IMR-90 (cell line): ENCODE data around the gene KRTAP10-1. TPM values are rescaled to one million over a fixed set of nuclear protein-coding genes. Genes with fewer than 3 reads are reported as not detected.

Source experiments
- ATAC-seq: fragments of 200-7000 bp; cut with Tn5 transposase; 2 replicates; pipeline ENCODE4 v1.9.1; 2020; ENCODE audit warnings: low read depth, mild to moderate bottlenecking, moderate library complexity
- BruUV-seq: library from RNA; stranded (reverse); fragments of 400-500 nt; replicated peaks from 2 replicates; lab custom pipeline; 2021; lab: Mats Ljungman, UMichigan
- CTCF ChIA-PET: fragments of 300-600 bp; formaldehyde crosslinking; extraction: SDS; loops from one replicate; lab custom pipeline; 2021; ENCODE audit warnings: antibody characterized with exemption; lab: Yijun Ruan, JAX
- POLR2A ChIA-PET: fragments of 300-600 bp; sonication (Branson Sonifier 250); formaldehyde crosslinking; loops from one replicate; lab custom pipeline; 2022; ENCODE audit warnings: antibody characterized with exemption; ENCODE audit not compliant: unreplicated experiment; lab: Charles Lee
- DNase-seq: peaks from one replicate; pipeline ENCODE4 v3.0.0; 2013
- H2AFZ ChIP-seq: replicated peaks from 2 replicates; pipeline ENCODE3; 2013; ENCODE audit warnings: low read length, mild to moderate bottlenecking; ENCODE audit not compliant: poor library complexity
- H2AK5ac ChIP-seq: 2 replicates; pipeline ENCODE4 v1.6.1; 2013; ENCODE audit warnings: low read depth, low read length, inconsistent platforms
- H2AK9ac ChIP-seq: replicated peaks from 2 replicates; pipeline ENCODE3; 2013; ENCODE audit warnings: mild to moderate bottlenecking, low read depth, low read length, moderate library complexity; ENCODE audit not compliant: poor library complexity
- H2BK120ac ChIP-seq: 2 replicates; pipeline ENCODE4 v1.6.1; 2013; ENCODE audit warnings: low read depth, low read length, inconsistent platforms
- H2BK15ac ChIP-seq: 3 replicates; pipeline ENCODE4 v1.6.1; 2013; ENCODE audit warnings: low read depth, low read length, inconsistent platforms
- H2BK20ac ChIP-seq: 2 replicates; pipeline ENCODE4 v1.6.1; 2013; ENCODE audit warnings: low read depth, mild to moderate bottlenecking, inconsistent platforms, low read length, moderate library complexity
- H2BK5ac ChIP-seq: 2 replicates; pipeline ENCODE4 v1.6.1; 2013; ENCODE audit warnings: mild to moderate bottlenecking, low read depth, low read length, inconsistent platforms; ENCODE audit not compliant: poor library complexity, severe bottlenecking
- H3K14ac ChIP-seq: replicated peaks from 2 replicates; pipeline ENCODE4 v1.6.1; 2013; ENCODE audit warnings: low read depth, low read length, inconsistent platforms
- H3K18ac ChIP-seq: 2 replicates; pipeline ENCODE4 v1.6.1; 2013; ENCODE audit warnings: low read depth, low read length, control low read depth
- H3K23ac ChIP-seq: 2 replicates; pipeline ENCODE4 v1.6.1; 2013; ENCODE audit warnings: low read depth, low read length, inconsistent platforms
- H3K27ac ChIP-seq: 2 replicates; pipeline ENCODE4 v1.5.1; 2013; ENCODE audit warnings: mild to moderate bottlenecking, control low read depth, low read length; ENCODE audit not compliant: insufficient read depth
- H3K27me3 ChIP-seq: 2 replicates; pipeline ENCODE4 v1.6.1; 2013; ENCODE audit warnings: low read length; ENCODE audit not compliant: control insufficient read depth, insufficient read depth
- H3K36me3 ChIP-seq: 2 replicates; pipeline ENCODE4 v1.6.1; 2013; ENCODE audit warnings: low read length, mixed read lengths; ENCODE audit not compliant: control insufficient read depth, insufficient read depth
- H3K4ac ChIP-seq: 2 replicates; pipeline ENCODE4 v1.6.1; 2013; ENCODE audit warnings: low read depth, low read length, inconsistent platforms
- H3K4me1 ChIP-seq: 2 replicates; pipeline ENCODE4 v1.6.1; 2013; ENCODE audit warnings: low read length, mixed read lengths; ENCODE audit not compliant: control insufficient read depth, insufficient read depth
- H3K4me2 ChIP-seq: 2 replicates; pipeline ENCODE4 v1.6.1; 2013; ENCODE audit warnings: low read depth, mild to moderate bottlenecking, control low read depth, low read length, moderate library complexity
- H3K4me3 ChIP-seq: 2 replicates; pipeline ENCODE4 v1.5.1; 2013; ENCODE audit warnings: low read depth, mild to moderate bottlenecking, control low read depth, low read length, moderate library complexity; ENCODE audit not compliant: insufficient read depth
- H3K56ac ChIP-seq: 2 replicates; pipeline ENCODE4 v1.6.1; 2013; ENCODE audit warnings: low read length, inconsistent platforms; ENCODE audit not compliant: insufficient read depth; ENCODE audit errors: extremely low read depth
- H3K79me1 ChIP-seq, 2 experiments: 2 replicates each; pipeline ENCODE4 v1.6.1; 2013; ENCODE audit warnings: low read length in 2 of 2, inconsistent platforms in 1 of 2, low read depth in 1 of 2
- H3K9ac ChIP-seq: 2 replicates; pipeline ENCODE4 v1.6.1; 2013; ENCODE audit warnings: low read depth, low read length, control low read depth
- H3K9me1 ChIP-seq: 2 replicates; pipeline ENCODE4 v1.6.1; 2013; ENCODE audit warnings: low read length, inconsistent platforms; ENCODE audit not compliant: insufficient read depth
- H3K9me3 ChIP-seq: 2 replicates; pipeline ENCODE4 v1.6.1; 2013; ENCODE audit warnings: low read length; ENCODE audit not compliant: control insufficient read depth, insufficient read depth
- H4K20me1 ChIP-seq: 2 replicates; pipeline ENCODE4 v1.6.1; 2013; ENCODE audit warnings: low read length, inconsistent platforms; ENCODE audit not compliant: insufficient read depth
- H4K5ac ChIP-seq: 2 replicates; pipeline ENCODE4 v1.6.1; 2013; ENCODE audit warnings: mild to moderate bottlenecking, low read depth, low read length, control low read depth
- H4K8ac ChIP-seq, 2 experiments: 2 replicates each; pipeline ENCODE4 v1.6.1; 2013; ENCODE audit warnings: low read depth in 2 of 2, low read length in 2 of 2, control low read depth in 1 of 2, inconsistent platforms in 1 of 2
- H4K91ac ChIP-seq: 2 replicates; pipeline ENCODE4 v1.6.1; 2013; ENCODE audit warnings: low read depth, low read length, inconsistent platforms; ENCODE audit not compliant: insufficient read depth
- BHLHE40 ChIP-seq: fragments of 150-350 bp; IDR thresholded peaks from 2 replicates; pipeline ENCODE4 v1.6.1; 2016; ENCODE audit warnings: mild to moderate bottlenecking, low read depth, low read length
- CEBPB ChIP-seq: IDR thresholded peaks from 2 replicates; pipeline ENCODE4 v1.6.1; 2012; ENCODE audit warnings: low read depth, low read length, improper control_type of control experiment
- MAFK ChIP-seq: IDR thresholded peaks from 2 replicates; pipeline ENCODE4 v1.6.1; 2012; ENCODE audit warnings: low read depth, low read length, improper control_type of control experiment
- MAZ ChIP-seq: IDR thresholded peaks from 2 replicates; pipeline ENCODE4 v1.6.1; 2012; ENCODE audit warnings: low read depth, mild to moderate bottlenecking, low read length, improper control_type of control experiment, moderate library complexity, borderline replicate concordance
- NFE2L2 ChIP-seq: fragments of 150-350 bp; IDR thresholded peaks from 2 replicates; pipeline ENCODE4 v1.6.1; 2016; ENCODE audit warnings: low read depth, mild to moderate bottlenecking, low read length
- POLR2A ChIP-seq: IDR thresholded peaks from 2 replicates; pipeline ENCODE4 v1.6.1; 2012; ENCODE audit warnings: mild to moderate bottlenecking, low read depth, low read length
- RAD21 ChIP-seq: IDR thresholded peaks from 2 replicates; pipeline ENCODE4 v1.6.1; 2012; ENCODE audit warnings: low read length, improper control_type of control experiment
- RCOR1 ChIP-seq: IDR thresholded peaks from 2 replicates; pipeline ENCODE4 v1.6.1; 2012; ENCODE audit warnings: mild to moderate bottlenecking, low read length, improper control_type of control experiment; ENCODE audit not compliant: insufficient replicate concordance
- RFX5 ChIP-seq: IDR thresholded peaks from 2 replicates; pipeline ENCODE4 v1.8.0; 2012; ENCODE audit warnings: low read depth, mild to moderate bottlenecking, low read length, moderate library complexity
- USF2 ChIP-seq: fragments of 150-350 bp; IDR thresholded peaks from 2 replicates; pipeline ENCODE4 v1.6.1; 2017; ENCODE audit warnings: mild to moderate bottlenecking, antibody characterized with exemption, low read length, low read depth
- WGBS, 2 experiments: methylation state at CpG; one replicate each; pipeline versions ENCODE4 v1.1.5 to v1.1.7; 2013; ENCODE audit warnings: missing lambda C conversion rate in 2 of 2; ENCODE audit not compliant: insufficient read length in 1 of 2; ENCODE audit errors: extremely low coverage in 2 of 2; 5-methylcytosine and 5-hydroxymethylcytosine counted together
- dilution Hi-C: fragments of 300-500 bp; cut with HindIII; formaldehyde crosslinking; loops from one replicate; pipeline ENCODE4 v1.14.3; 2018; ENCODE audit warnings: low sequenced_read_pairs; ENCODE audit not compliant: unreplicated experiment
- in situ Hi-C: fragments of 300-500 bp; cut with MboI; formaldehyde crosslinking; loops from 3 replicates; pipeline ENCODE4 v1.14.3; 2019; ENCODE audit warnings: low sequenced_read_pairs, inconsistent platforms, mixed read lengths
- intact Hi-C: fragments of 100-400 bp; cut with micrococcal nuclease; formaldehyde crosslinking; loops from 2 replicates; pipeline ENCODE4 v1.10.0; 2022
- polyA plus RNA-seq, 3 experiments: library from polyadenylated mRNA; depleted of rRNA; stranded (reverse); fragments of >200 nt; gene quantifications; 2 replicates each; pipeline ENCODE4 v1.2.3, GENCODE V29; 2012; ENCODE audit warnings: low replicate concordance in 1 of 3
- total RNA-seq: library from RNA; depleted of rRNA; stranded (reverse); fragments of >200 nt; gene quantifications from 2 replicates; pipeline ENCODE4 v1.2.3, GENCODE V29; 2012

The KRTAP10-1 gene
- total and polyA plus RNA-seq, 2 of the 4 experiments (the other 2 are of a cell fraction) = not detected

GRCh38 chr21:44496564-44497550 lies 43.1 kb downstream of the KRTAP10-1 start:
- Histone ChIP-seq H3K4ac (no peak overlapping the region), H4K20me1 (no peaks in the 10 kb centered on the region), H3K4me1 (no peaks in the 10 kb centered on the region), H2BK5ac (no peak overlapping the region), H3K4me2 (no peak overlapping the region), H3K9me3 (peaks cover 21% of the 10 kb centered on the region), H4K8ac (no peak overlapping the region), H3K9me1 (no peaks in the 10 kb centered on the region), H3K27me3 (peaks cover 26% of the 10 kb centered on the region), H3K79me1 (no peaks in the 10 kb centered on the region), H2AFZ (no peak overlapping the region), H3K36me3 (no peaks in the 10 kb centered on the region), H4K91ac (no peak overlapping the region), H2AK9ac (no peak overlapping the region), H3K4me3 (no peak overlapping the region), H3K14ac (no peak overlapping the region), H3K27ac (no peak overlapping the region), H2BK120ac (no peak overlapping the region), H2BK15ac (no peak overlapping the region), H3K9ac (no peak overlapping the region), H3K56ac (no peak overlapping the region), H3K18ac (no peak overlapping the region), H4K5ac (no peak overlapping the region), H2AK5ac (no peak overlapping the region), H3K23ac (no peak overlapping the region), H2BK20ac (no peak overlapping the region)
- DNase-seq (no peak), ATAC-seq (no peak)
- intact Hi-C loops = no loop called here
- TF ChIP-seq NFE2L2 (no peak), MAZ (no peak), RFX5 (no peak), USF2 (no peak), POLR2A (no peak), RCOR1 (no peak), RAD21 (no peak), BHLHE40 (no peak), CEBPB (no peak), MAFK (no peak)
- POLR2A ChIA-PET = no interaction called here
- BruUV-seq = no TSS peak
- dilution Hi-C loops = no loop called here
- in situ Hi-C loops = no loop called here
- CTCF ChIA-PET = no interaction called here
- WGBS, 2 experiments = 54% methylated on average over 13 of the region's 27 CpGs; no CpG with 5 or more reads in 1 of the 2 experiments
